ENCODE data around the gene PLOD1. TPM values are rescaled to one million over a fixed set of nuclear protein-coding genes. Genes with fewer than 3 reads are reported as not detected.
"Not testable (repeated sequence)": the region's sequence is repeated elsewhere in the genome, so short reads cannot be mapped to it uniquely, and the experiment has no call there.

PLOD1 gene
- total RNA-seq, 1 donor from 2014 or later: 110 TPM

DNA sequence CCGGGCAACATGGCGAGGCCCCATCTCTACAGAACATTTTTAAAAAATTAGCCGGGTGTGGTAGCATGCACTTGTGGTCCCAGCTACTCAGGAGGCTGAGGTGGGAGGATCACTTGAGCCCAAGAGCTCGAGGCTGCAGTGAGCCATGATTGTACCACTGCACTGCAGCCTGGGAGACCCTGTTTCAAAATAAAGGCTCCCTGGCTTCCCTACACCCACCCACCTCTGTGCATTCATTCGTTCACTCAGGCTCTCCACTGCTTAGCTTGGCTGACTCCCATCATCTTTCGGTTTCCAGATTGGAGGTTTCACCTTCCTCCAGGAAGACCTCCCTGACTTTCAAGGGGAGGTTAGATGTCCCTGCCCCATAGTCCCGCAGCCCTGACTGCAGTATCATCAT lies 22.5 kb upstream of the PLOD1 start:
- no peak for DNase-seq (ENCODE audit: extremely low spot score, unreplicated experiment)
- Mint-ChIP-seq H3K9me3 (no peaks in the 10 kb centered on the region), H3K4me3 (no peak overlapping the region), H3K27me3 (peaks cover 12% of the 10 kb centered on the region), H3K27ac (peak overlapping the region; percentile 42), H3K4me1 (ENCODE audit: unreplicated experiment) (peaks cover 23% of the 10 kb centered on the region), H3K36me3 (no peaks in the 10 kb centered on the region)
- no peak for TF ChIP-seq CTCF (conservative IDR thresholded peaks at IDR 0.05)

DNA sequence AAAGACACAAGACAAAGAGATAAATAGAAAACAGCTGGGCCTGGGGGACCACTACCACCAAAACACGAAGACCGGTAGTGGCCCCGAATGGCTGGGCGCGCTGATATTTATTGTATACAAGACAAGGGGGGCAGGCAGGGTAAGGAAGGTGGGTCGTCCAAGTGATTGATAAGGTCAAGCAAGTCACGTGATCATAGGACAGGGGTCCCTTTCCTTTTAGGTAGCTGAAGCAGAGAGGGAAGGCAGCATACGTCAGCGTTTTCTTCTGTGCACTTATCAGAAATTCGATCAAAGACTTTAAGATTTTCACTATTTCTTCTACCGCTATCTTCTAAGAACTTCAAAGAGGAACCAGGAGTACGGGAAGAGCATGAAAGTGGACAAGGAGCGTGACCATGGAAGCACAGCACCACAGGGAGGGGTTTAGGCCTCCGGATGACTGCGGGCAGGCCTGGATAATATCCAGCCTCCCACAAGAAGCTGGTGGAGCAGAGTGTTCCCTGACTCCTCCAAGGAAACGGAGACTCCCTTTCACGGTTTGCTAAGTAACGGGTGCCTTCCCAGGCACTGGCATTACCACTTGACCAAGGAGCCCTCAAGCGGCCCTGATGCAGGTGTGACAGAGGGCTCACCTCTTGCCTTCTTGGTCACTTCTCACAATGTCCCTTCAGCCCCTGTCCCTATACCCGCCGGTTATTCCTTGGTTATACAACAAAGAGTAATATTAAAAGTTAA lies 21.9 kb upstream of the PLOD1 start:
- not testable (repeated sequence) for H3K4me3 Mint-ChIP-seq; DNase-seq (ENCODE audit: extremely low spot score, unreplicated experiment); H3K36me3 Mint-ChIP-seq; H3K9me3 Mint-ChIP-seq
- peaks cover 11% of the 10 kb centered on the region for H3K27me3 Mint-ChIP-seq
- peak overlapping the region; percentile 42 for H3K27ac Mint-ChIP-seq
- H3K4me1 Mint-ChIP-seq (ENCODE audit: unreplicated experiment): peaks cover 20% of the 10 kb centered on the region

DNA sequence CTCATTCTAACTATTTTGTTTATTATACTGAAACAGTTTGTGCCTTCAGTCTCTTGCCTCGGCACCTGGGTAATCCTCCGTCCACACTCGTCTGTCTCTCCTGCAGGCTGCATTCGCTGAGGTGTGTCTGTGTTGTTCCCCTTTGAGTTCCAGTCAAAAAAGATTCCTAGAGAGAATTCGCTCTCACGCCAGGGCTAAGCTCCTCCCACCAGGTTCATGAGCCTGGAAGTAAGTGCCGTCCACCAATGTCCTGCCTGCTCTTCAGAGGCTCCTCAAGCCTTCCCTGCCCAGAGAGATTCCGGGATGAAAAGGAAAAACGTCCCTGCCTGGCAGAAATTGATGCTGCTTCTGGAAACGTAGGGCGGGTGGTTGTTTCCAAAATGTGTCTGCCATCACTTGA lies 21.2 kb upstream of the PLOD1 start:
- DNase-seq (ENCODE audit: extremely low spot score, unreplicated experiment): no peak
- Mint-ChIP-seq H3K36me3 (no peaks in the 10 kb centered on the region), H3K9me3 (no peaks in the 10 kb centered on the region), H3K27me3 (peaks cover 5% of the 10 kb centered on the region), H3K27ac (no peak overlapping the region), H3K4me1 (ENCODE audit: unreplicated experiment) (peaks cover 20% of the 10 kb centered on the region), H3K4me3 (no peak overlapping the region)
- TF ChIP-seq CTCF (conservative IDR thresholded peaks at IDR 0.05): no peak

DNA sequence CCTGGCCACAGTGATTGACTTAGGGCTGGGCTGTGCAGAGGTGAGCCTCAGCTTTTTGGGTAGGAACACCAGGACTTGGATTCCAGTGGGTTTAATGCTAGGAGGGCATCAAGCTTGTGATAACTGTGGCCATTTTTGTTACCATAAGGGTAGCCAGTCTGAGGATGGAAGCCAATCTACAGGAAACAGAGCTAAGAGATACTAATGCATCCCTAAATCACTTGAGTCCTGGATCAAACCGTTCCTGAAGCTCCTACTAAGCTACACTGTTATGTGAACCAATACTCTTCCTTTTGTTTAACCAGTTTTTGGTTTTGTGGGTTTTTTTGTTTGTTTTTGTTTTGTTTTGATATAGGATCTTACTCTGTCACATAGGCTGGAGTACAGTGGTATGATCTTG lies 20.5 kb upstream of the PLOD1 start:
- Mint-ChIP-seq H3K27ac (no peak overlapping the region), H3K9me3 (no peaks in the 10 kb centered on the region), H3K4me3 (no peak overlapping the region), H3K36me3 (no peaks in the 10 kb centered on the region), H3K27me3 (no peaks in the 10 kb centered on the region), H3K4me1 (ENCODE audit: unreplicated experiment) (peaks cover 16% of the 10 kb centered on the region)
- no peak for TF ChIP-seq CTCF (conservative IDR thresholded peaks at IDR 0.05)
- DNase-seq (ENCODE audit: extremely low spot score, unreplicated experiment): no peak

- H3K4me3 Mint-ChIP-seq: no peak overlapping the region
- H3K27me3 Mint-ChIP-seq: no peaks in the 10 kb centered on the region
- no peak for TF ChIP-seq CTCF (conservative IDR thresholded peaks at IDR 0.05)
- H3K36me3 Mint-ChIP-seq: peaks cover 3% of the 10 kb centered on the region
- H3K9me3 Mint-ChIP-seq: no peaks in the 10 kb centered on the region
- peaks cover 12% of the 10 kb centered on the region for H3K4me1 Mint-ChIP-seq (ENCODE audit: unreplicated experiment)
- no peak overlapping the region for H3K27ac Mint-ChIP-seq
- no peak for DNase-seq (ENCODE audit: extremely low spot score, unreplicated experiment)
Observed at GRCh38 chr1:11918799-11919519, 15.6 kb upstream of the PLOD1 start.

DNA sequence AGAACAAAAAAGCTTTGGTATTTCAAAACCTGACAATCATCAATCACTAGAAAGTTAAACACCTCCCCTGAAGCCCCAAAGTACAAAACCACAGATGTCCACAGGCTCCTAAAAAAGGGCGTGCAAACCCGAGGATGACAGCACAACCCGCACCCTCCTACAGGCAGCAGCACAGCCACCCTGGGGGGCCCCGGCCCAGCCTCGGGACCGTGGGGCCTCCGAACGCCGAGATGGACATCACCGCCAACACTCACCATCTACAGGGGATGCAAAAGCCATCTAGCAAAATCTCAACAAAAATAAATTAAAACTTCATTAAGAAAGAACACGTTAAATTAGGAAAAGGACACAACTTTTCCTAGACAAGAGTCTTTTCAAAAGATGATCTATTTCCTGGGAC lies 14.9 kb upstream of the PLOD1 start:
- Mint-ChIP-seq H3K4me1 (ENCODE audit: unreplicated experiment) (peaks cover 16% of the 10 kb centered on the region), H3K27ac (no peak overlapping the region), H3K4me3 (no peak overlapping the region), H3K9me3 (no peaks in the 10 kb centered on the region), H3K27me3 (no peaks in the 10 kb centered on the region), H3K36me3 (peaks cover 7% of the 10 kb centered on the region)
- TF ChIP-seq CTCF (conservative IDR thresholded peaks at IDR 0.05): no peak
- DNase-seq (ENCODE audit: extremely low spot score, unreplicated experiment): no peak
